Left lung (tissue), 10 donors: Measurements from ENCODE around the gene DCAF17. TPM values are rescaled to one million over a fixed set of nuclear protein-coding genes. Genes with fewer than 3 reads are reported as not detected.
"Not testable (repeated sequence)": the region's sequence is repeated elsewhere in the genome, so short reads cannot be mapped to it uniquely, and the experiment has no call there.

ENCODE experiments used
- ATAC-seq: fragments of 200-7000 bp; cut with Tn5 transposase; one replicate; pipeline ENCODE4 v1.9.1; 2020; ENCODE audit warnings: moderate library complexity
- DNase-seq, 4 donors: peaks; one replicate each; pipeline ENCODE4 v3.0.0-alpha.2; 2013 to 2020
- H3K27ac ChIP-seq, 2 donors: fragments of 200-600 bp; sonication (generic) in 1 of 2; one replicate each; pipeline versions ENCODE4 v1.5.0 to v1.8.0; 2020 to 2021
- H3K27me3 ChIP-seq, 2 donors: fragments of 200-600 bp; sonication (generic) in 1 of 2; one replicate each; pipeline versions ENCODE4 v1.5.0 to v1.8.0; 2020 to 2021
- H3K36me3 ChIP-seq, 2 donors: fragments of 200-600 bp; sonication (generic) in 1 of 2; one replicate each; pipeline versions ENCODE4 v1.5.0 to v1.8.0; 2020 to 2021
- H3K4me1 ChIP-seq, 2 donors: fragments of 200-600 bp; one replicate each; pipeline ENCODE4 v1.8.0; 2021
- H3K4me3 ChIP-seq, 2 donors: fragments of 200-600 bp; sonication (generic) in 1 of 2; one replicate each; pipeline versions ENCODE4 v1.5.0 to v1.8.0; 2020 to 2021; ENCODE audit warnings: mild to moderate bottlenecking in 1 of 2
- H3K9me3 ChIP-seq, 2 donors: fragments of 200-600 bp; sonication (generic) in 1 of 2; one replicate each; pipeline versions ENCODE4 v1.5.0 to v1.8.0; 2020 to 2021
- CTCF ChIP-seq, 2 donors: fragments of 200-600 bp; sonication (generic) in 1 of 2; IDR thresholded peaks; one replicate each; pipeline versions ENCODE4 v1.5.0 to v1.8.0; 2021; ENCODE audit warnings: antibody characterized with exemption in 2 of 2
- intact Hi-C, 2 donors: fragments of 100-400 bp; cut with DNase I; formaldehyde crosslinking; loops; one replicate each; pipeline versions ENCODE4 v1.11.2 to v1.14.2; 2022
- polyA plus RNA-seq, 6 donors: library from polyadenylated mRNA; unstranded; fragments of 120-200 nt; gene quantifications; one replicate each; pipeline ENCODE4 v1.2.1, GENCODE V29; 2013; ENCODE audit not compliant: insufficient read length in 6 of 6
- total RNA-seq, 2 donors: library from RNA; stranded (reverse); fragmentation: NEBNext Ultra II Directional; extraction: Animal tissue kit (Norgen Biotek cat#: 25700); gene quantifications; one replicate each; pipeline ENCODE4 v1.2.1, GENCODE V29; 2021
- donor health status: DM: no; HTN: yes; CAD: no.
- donor health status: DM: no; HTN: no; CAD: no.

The DCAF17 gene
- total and polyA plus RNA-seq, 8 donors: 14.2 to 36.7 (median 28.3) TPM

- no peak overlapping the region for H3K27ac ChIP-seq
- H3K9me3 ChIP-seq: no peaks in the 10 kb centered on the region
- no peak overlapping the region for H3K4me3 ChIP-seq
- no peaks in the 10 kb centered on the region for H3K27me3 ChIP-seq
- H3K4me1 ChIP-seq: no peaks in the 10 kb centered on the region
- no peak for DNase-seq
- TF ChIP-seq CTCF (IDR thresholded peaks at IDR 0.05): no peak
- ATAC-seq: no peak
- no peaks in the 10 kb centered on the region for H3K36me3 ChIP-seq
- intact Hi-C loops: no loop called here
Measured at GRCh38 chr2:171490577-171490976, 56.6 kb downstream of the DCAF17 start.

GRCh38 chr2:171491292-171491691 lies 57.3 kb downstream of the DCAF17 start:
- no peaks in the 10 kb centered on the region for H3K4me1 ChIP-seq
- intact Hi-C loops: no loop called here
- no peaks in the 10 kb centered on the region for H3K27me3 ChIP-seq
- ATAC-seq: no peak
- H3K9me3 ChIP-seq: no peaks in the 10 kb centered on the region
- no peak overlapping the region for H3K4me3 ChIP-seq
- no peak for DNase-seq
- no peaks in the 10 kb centered on the region for H3K36me3 ChIP-seq
- TF ChIP-seq CTCF (IDR thresholded peaks at IDR 0.05): no peak
- H3K27ac ChIP-seq: no peak overlapping the region

GRCh38 chr2:171492664-171493063 lies 58.6 kb downstream of the DCAF17 start:
- Histone ChIP-seq H3K9me3 (no peaks in the 10 kb centered on the region), H3K4me3 (no peak overlapping the region), H3K36me3 (no peaks in the 10 kb centered on the region), H3K4me1 (no peaks in the 10 kb centered on the region), H3K27me3 (no peaks in the 10 kb centered on the region), H3K27ac (no peak overlapping the region)
- intact Hi-C loops: no loop called here
- peak in 1 of 4 donors; percentile 5 for DNase-seq
- no peak for ATAC-seq
- TF ChIP-seq CTCF (IDR thresholded peaks at IDR 0.05): no peak

GRCh38 chr2:171497664-171498063 lies 63.6 kb downstream of the DCAF17 start:
- H3K27me3 ChIP-seq, H3K27ac ChIP-seq, DNase-seq, ATAC-seq, H3K4me1 ChIP-seq, H3K36me3 ChIP-seq, H3K9me3 ChIP-seq, intact Hi-C loops, H3K4me3 ChIP-seq: not testable (repeated sequence)

- ATAC-seq: no peak
- no peak for DNase-seq
- Histone ChIP-seq H3K4me1 (no peaks in the 10 kb centered on the region), H3K27me3 (no peaks in the 10 kb centered on the region), H3K27ac (no peak overlapping the region), H3K4me3 (no peak overlapping the region), H3K36me3 (no peaks in the 10 kb centered on the region), H3K9me3 (no peaks in the 10 kb centered on the region)
- no peak for TF ChIP-seq CTCF (IDR thresholded peaks at IDR 0.05)
- intact Hi-C loops: no loop called here
Measured at GRCh38 chr2:171505374-171505773, 71.3 kb downstream of the DCAF17 start.

GRCh38 chr2:171509945-171510731 lies 76.1 kb downstream of the DCAF17 start:
- H3K27me3 ChIP-seq: no peaks in the 10 kb centered on the region
- no peak for TF ChIP-seq CTCF (IDR thresholded peaks at IDR 0.05)
- no peaks in the 10 kb centered on the region for H3K36me3 ChIP-seq
- intact Hi-C loops: no loop called here
- peaks cover 0 to 4% of the 10 kb centered on the region in 2 donors for H3K4me1 ChIP-seq
- DNase-seq: no peak
- ATAC-seq: no peak
- H3K9me3 ChIP-seq: no peaks in the 10 kb centered on the region
- H3K4me3 ChIP-seq: no peak overlapping the region
- H3K27ac ChIP-seq: no peak overlapping the region
